SK-N-SH (cell line): Measurements from ENCODE around the gene PLEKHM3. TPM values are rescaled to one million over a fixed set of nuclear protein-coding genes. Genes with fewer than 3 reads are reported as not detected.
"Not testable (repeated sequence)": the region's sequence is repeated elsewhere in the genome, so short reads cannot be mapped to it uniquely, and the experiment has no call there.

Source experiments
- CTCF ChIA-PET: fragments of 300-600, 350-600 bp; formaldehyde crosslinking; extraction: SDS; loops from one replicate; lab custom pipeline; 2021; lab: Yijun Ruan, JAX
- POLR2A ChIA-PET: fragments of 350-600 bp; sonication (Branson Sonifier 250); formaldehyde crosslinking; extraction: SDS; loops from one replicate; lab custom pipeline; 2020; ENCODE audit warnings: antibody characterized with exemption, inconsistent platforms; lab: Yijun Ruan, JAX
- DNase-seq: peaks from one replicate; pipeline ENCODE4 v3.0.0; 2012
- H2AFZ ChIP-seq: fragments of 200-600 bp; sonication (generic); 2 replicates; pipeline ENCODE4 v1.8.1; 2016; ENCODE audit warnings: antibody characterized with exemption, mild to moderate bottlenecking, low read depth
- H3F3A ChIP-seq: fragments of 200-600 bp; sonication (generic); replicated peaks from 2 replicates; pipeline ENCODE3; 2016; ENCODE audit warnings: antibody characterized with exemption, mild to moderate bottlenecking; ENCODE audit not compliant: insufficient read depth
- H3K27ac ChIP-seq, 2 experiments: fragments of 200-500 bp in 1 of 2; fragments of 200-600 bp in 1 of 2; sonication (Bioruptor generic) in 1 of 2; sonication (generic), shearing (Covaris generic) in 1 of 2; 2 replicates each; pipeline versions ENCODE4 v1.5.1 to v1.6.1; 2014 to 2016; ENCODE audit warnings: low read depth in 2 of 2, inconsistent platforms in 1 of 2, low read length in 1 of 2, mild to moderate bottlenecking in 1 of 2, mixed read lengths in 1 of 2
- H3K27me3 ChIP-seq: fragments of 200-600 bp; sonication (generic), shearing (Covaris generic); 2 replicates; pipeline ENCODE4 v1.6.1; 2016; ENCODE audit warnings: mixed run types; ENCODE audit not compliant: insufficient read depth
- H3K36me3 ChIP-seq, 2 experiments: fragments of 200-500 bp in 1 of 2; fragments of 200-600 bp in 1 of 2; sonication (Bioruptor generic) in 1 of 2; sonication (generic) in 1 of 2; replicated peaks in 1 of 2; 2 replicates each; pipeline versions ENCODE3 to v1.5.1; 2014 to 2016; ENCODE audit warnings: low read length in 1 of 2, mild to moderate bottlenecking in 1 of 2; ENCODE audit not compliant: insufficient read depth in 2 of 2, control insufficient read depth in 1 of 2
- H3K4me1 ChIP-seq, 2 experiments: fragments of 200-500 bp in 1 of 2; fragments of 200-600 bp in 1 of 2; sonication (Bioruptor generic) in 1 of 2; sonication (generic), shearing (Covaris generic) in 1 of 2; 2 replicates each; pipeline versions ENCODE4 v1.5.1 to v1.6.1; 2014 to 2016; ENCODE audit warnings: low read depth in 1 of 2, low read length in 1 of 2, mixed run types in 1 of 2; ENCODE audit not compliant: insufficient read depth in 2 of 2, control insufficient read depth in 1 of 2
- H3K4me2 ChIP-seq: fragments of 200-600 bp; sonication (generic), shearing (Covaris generic); 2 replicates; pipeline ENCODE4 v1.6.1; 2017; ENCODE audit warnings: mixed run types
- H3K4me3 ChIP-seq, 2 experiments: fragments of 200-500 bp in 1 of 2; fragments of 200-600 bp in 1 of 2; sonication (Bioruptor generic) in 1 of 2; sonication (generic), shearing (Covaris generic) in 1 of 2; 2 replicates each; pipeline versions ENCODE4 v1.5.1 to v1.8.1; 2014 to 2016; ENCODE audit warnings: low read depth in 2 of 2, inconsistent platforms in 1 of 2, low read length in 1 of 2, mild to moderate bottlenecking in 1 of 2, mixed read lengths in 1 of 2, moderate library complexity in 1 of 2
- H3K79me2 ChIP-seq: fragments of 200-600 bp; sonication (generic); 2 replicates; pipeline ENCODE4 v1.8.1; 2017; ENCODE audit warnings: mild to moderate bottlenecking; ENCODE audit not compliant: insufficient read depth
- H3K9ac ChIP-seq: fragments of 200-600 bp; sonication (generic); 2 replicates; pipeline ENCODE4 v1.6.1; 2017; ENCODE audit warnings: mixed run types
- H3K9me2 ChIP-seq: fragments of 200-600 bp; sonication (generic); 2 replicates; pipeline ENCODE4 v1.6.1; 2017; ENCODE audit warnings: mixed run types
- H3K9me3 ChIP-seq: fragments of 200-600 bp; sonication (generic); 2 replicates; pipeline ENCODE4 v1.6.1; 2017; ENCODE audit warnings: mixed run types, mild to moderate bottlenecking, moderate library complexity
- H4K20me1 ChIP-seq: fragments of 200-600 bp; sonication (generic); 2 replicates; pipeline ENCODE4 v1.6.1; 2017; ENCODE audit warnings: mild to moderate bottlenecking, mixed run types; ENCODE audit not compliant: insufficient read depth
- ELF1 ChIP-seq: IDR thresholded peaks from 2 replicates; pipeline ENCODE4 v1.4.0; 2012
- EZH2phosphoT487 ChIP-seq: fragments of 200-600 bp; sonication (generic); IDR thresholded peaks from 2 replicates; pipeline ENCODE4 v1.6.1; 2017; ENCODE audit warnings: low read depth, mixed run types, mild to moderate bottlenecking, antibody characterized with exemption, moderate library complexity, borderline replicate concordance
- FOXJ3 ChIP-seq: sonication (generic); formaldehyde crosslinking; IDR thresholded peaks from 2 replicates; pipeline ENCODE4 v1.5.1; 2020; ENCODE audit warnings: mild to moderate bottlenecking, missing genetic modification reagents
- GABPA ChIP-seq: IDR thresholded peaks from 2 replicates; pipeline ENCODE4 v1.4.0; 2012; ENCODE audit warnings: low read depth, mild to moderate bottlenecking
- GATA2 ChIP-seq: sonication (generic); formaldehyde crosslinking; IDR thresholded peaks from 2 replicates; pipeline ENCODE4 v1.5.0; 2020; ENCODE audit warnings: mild to moderate bottlenecking, missing genetic modification reagents
- JUND ChIP-seq: IDR thresholded peaks from 2 replicates; pipeline ENCODE4 v1.4.0; 2012
- MEF2A ChIP-seq: IDR thresholded peaks from 2 replicates; pipeline ENCODE4 v1.4.0; 2012; ENCODE audit warnings: low read depth, borderline replicate concordance
- MXI1 ChIP-seq: IDR thresholded peaks from 2 replicates; pipeline ENCODE4 v1.6.1; 2012; ENCODE audit warnings: mild to moderate bottlenecking, low read depth, low read length, improper control_type of control experiment
- RAD21 ChIP-seq: IDR thresholded peaks from 2 replicates; pipeline ENCODE4 v1.6.1; 2012; ENCODE audit warnings: mild to moderate bottlenecking, low read length
- RCOR1 ChIP-seq: fragments of 150-350 bp; IDR thresholded peaks from 2 replicates; pipeline ENCODE4 v1.6.1; 2017; ENCODE audit warnings: antibody characterized with exemption, low read length
- REST ChIP-seq: IDR thresholded peaks from 2 replicates; pipeline ENCODE4 v1.6.1; 2012; ENCODE audit warnings: mild to moderate bottlenecking, low read depth, low read length, moderate library complexity
- RFX5 ChIP-seq: IDR thresholded peaks from 2 replicates; pipeline ENCODE4 v1.6.1; 2012; ENCODE audit warnings: mild to moderate bottlenecking, improper control_type of control experiment, low read length
- SIN3A ChIP-seq: IDR thresholded peaks from 2 replicates; pipeline ENCODE4 v1.6.1; 2012; ENCODE audit warnings: low read depth, mild to moderate bottlenecking, low read length, moderate library complexity, borderline replicate concordance
- TAF1 ChIP-seq: IDR thresholded peaks from 2 replicates; pipeline ENCODE4 v1.6.1; 2012; ENCODE audit warnings: low read depth, mild to moderate bottlenecking, low read length, moderate library complexity, borderline replicate concordance
- TCF12 ChIP-seq: IDR thresholded peaks from 2 replicates; pipeline ENCODE4 v1.4.0; 2012
- YY1 ChIP-seq: IDR thresholded peaks from 2 replicates; pipeline ENCODE4 v1.4.0; 2012; ENCODE audit warnings: low read depth, mild to moderate bottlenecking
- WGBS: methylation state at CpG from one replicate; pipeline ENCODE4 v1.1.6; 2017; ENCODE audit warnings: low lambda C conversion rate; 5-methylcytosine and 5-hydroxymethylcytosine counted together
- polyA plus RNA-seq, 3 experiments: library from polyadenylated mRNA; depleted of rRNA; stranded (reverse); fragments of >200 nt; gene quantifications; 2 replicates each; pipeline ENCODE4 v1.2.3, GENCODE V29; 2012
- TF ChIP-seq, protein P1 (sequence below): IDR thresholded peaks from 2 replicates; pipeline ENCODE4 v1.4.0; 2012; ENCODE audit warnings: low read depth, borderline replicate concordance
- TF ChIP-seq, protein P2 (sequence below): fragments of 200-600 bp; sonication (generic); IDR thresholded peaks from 2 replicates; pipeline ENCODE4 v1.6.1; 2017; ENCODE audit warnings: antibody characterized with exemption, mild to moderate bottlenecking, moderate library complexity
- TF ChIP-seq, protein P3 (sequence below): fragments of 150-350 bp; IDR thresholded peaks from 2 replicates; pipeline ENCODE4 v1.6.1; 2016; ENCODE audit warnings: mild to moderate bottlenecking, low read depth, low read length
- TF ChIP-seq, protein P4 (sequence below): IDR thresholded peaks from 2 replicates; pipeline ENCODE4 v1.4.0; 2012; ENCODE audit warnings: low read depth

PLEKHM3 gene
- polyA plus RNA-seq, 1 of the 3 experiments (the other 2 are of a cell fraction), result 1.9 TPM

GRCh38 chr2:207950063-207950760 lies 75.1 kb downstream of the PLEKHM3 start:
- no peaks in the 10 kb centered on the region for H3K9me2 ChIP-seq
- ChIA-PET CTCF (interaction anchor here (1.4 to 2.8 kb wide), 2 partner anchors 22 to 24 kb away, joined by 3 to 11 read pairs; no protein-coding TSS in a partner anchor), POLR2A (no interaction called here)
- WGBS, result 92% methylated on average over 7 of the region's 8 CpGs
- H3K9ac ChIP-seq, result no peak overlapping the region
- H3K9me3 ChIP-seq, result no peaks in the 10 kb centered on the region
- no peak overlapping the region for H3K27ac ChIP-seq
- no peaks in the 10 kb centered on the region for H3K27me3 ChIP-seq
- H3K4me2 ChIP-seq, result no peak overlapping the region
- DNase-seq, result no peak
- no peaks in the 10 kb centered on the region for H3K36me3 ChIP-seq
- no peaks in the 10 kb centered on the region for H4K20me1 ChIP-seq
- no peaks in the 10 kb centered on the region for H3F3A ChIP-seq
- no peak overlapping the region for H2AFZ ChIP-seq
- H3K4me3 ChIP-seq, result no peak overlapping the region
- H3K79me2 ChIP-seq, result no peaks in the 10 kb centered on the region
- H3K4me1 ChIP-seq, result peaks cover 0 to 5% of the 10 kb centered on the region in 2 experiments; a peak in 1 of 4 replicates
- TF ChIP-seq REST (no peak), RAD21 (no peak), RFX5 (no peak), TAF1 (no peak), GATA2 (CRISPR knock-in tag) (no peak), MEF2A (no peak), YY1 (no peak), EZH2phosphoT487 (no peak), MXI1 (no peak), SIN3A (no peak), TCF12 (no peak), FOXJ3 (CRISPR knock-in tag) (no peak), RCOR1 (no peak), GABPA (no peak), ELF1 (no peak), JUND (no peak)
- TF ChIP-seq, protein P1, sequence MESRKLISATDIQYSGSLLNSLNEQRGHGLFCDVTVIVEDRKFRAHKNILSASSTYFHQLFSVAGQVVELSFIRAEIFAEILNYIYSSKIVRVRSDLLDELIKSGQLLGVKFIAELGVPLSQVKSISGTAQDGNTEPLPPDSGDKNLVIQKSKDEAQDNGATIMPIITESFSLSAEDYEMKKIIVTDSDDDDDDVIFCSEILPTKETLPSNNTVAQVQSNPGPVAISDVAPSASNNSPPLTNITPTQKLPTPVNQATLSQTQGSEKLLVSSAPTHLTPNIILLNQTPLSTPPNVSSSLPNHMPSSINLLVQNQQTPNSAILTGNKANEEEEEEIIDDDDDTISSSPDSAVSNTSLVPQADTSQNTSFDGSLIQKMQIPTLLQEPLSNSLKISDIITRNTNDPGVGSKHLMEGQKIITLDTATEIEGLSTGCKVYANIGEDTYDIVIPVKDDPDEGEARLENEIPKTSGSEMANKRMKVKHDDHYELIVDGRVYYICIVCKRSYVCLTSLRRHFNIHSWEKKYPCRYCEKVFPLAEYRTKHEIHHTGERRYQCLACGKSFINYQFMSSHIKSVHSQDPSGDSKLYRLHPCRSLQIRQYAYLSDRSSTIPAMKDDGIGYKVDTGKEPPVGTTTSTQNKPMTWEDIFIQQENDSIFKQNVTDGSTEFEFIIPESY, result no peak
- TF ChIP-seq, protein P2, sequence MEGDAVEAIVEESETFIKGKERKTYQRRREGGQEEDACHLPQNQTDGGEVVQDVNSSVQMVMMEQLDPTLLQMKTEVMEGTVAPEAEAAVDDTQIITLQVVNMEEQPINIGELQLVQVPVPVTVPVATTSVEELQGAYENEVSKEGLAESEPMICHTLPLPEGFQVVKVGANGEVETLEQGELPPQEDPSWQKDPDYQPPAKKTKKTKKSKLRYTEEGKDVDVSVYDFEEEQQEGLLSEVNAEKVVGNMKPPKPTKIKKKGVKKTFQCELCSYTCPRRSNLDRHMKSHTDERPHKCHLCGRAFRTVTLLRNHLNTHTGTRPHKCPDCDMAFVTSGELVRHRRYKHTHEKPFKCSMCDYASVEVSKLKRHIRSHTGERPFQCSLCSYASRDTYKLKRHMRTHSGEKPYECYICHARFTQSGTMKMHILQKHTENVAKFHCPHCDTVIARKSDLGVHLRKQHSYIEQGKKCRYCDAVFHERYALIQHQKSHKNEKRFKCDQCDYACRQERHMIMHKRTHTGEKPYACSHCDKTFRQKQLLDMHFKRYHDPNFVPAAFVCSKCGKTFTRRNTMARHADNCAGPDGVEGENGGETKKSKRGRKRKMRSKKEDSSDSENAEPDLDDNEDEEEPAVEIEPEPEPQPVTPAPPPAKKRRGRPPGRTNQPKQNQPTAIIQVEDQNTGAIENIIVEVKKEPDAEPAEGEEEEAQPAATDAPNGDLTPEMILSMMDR, result no peak
- TF ChIP-seq, protein P3, sequence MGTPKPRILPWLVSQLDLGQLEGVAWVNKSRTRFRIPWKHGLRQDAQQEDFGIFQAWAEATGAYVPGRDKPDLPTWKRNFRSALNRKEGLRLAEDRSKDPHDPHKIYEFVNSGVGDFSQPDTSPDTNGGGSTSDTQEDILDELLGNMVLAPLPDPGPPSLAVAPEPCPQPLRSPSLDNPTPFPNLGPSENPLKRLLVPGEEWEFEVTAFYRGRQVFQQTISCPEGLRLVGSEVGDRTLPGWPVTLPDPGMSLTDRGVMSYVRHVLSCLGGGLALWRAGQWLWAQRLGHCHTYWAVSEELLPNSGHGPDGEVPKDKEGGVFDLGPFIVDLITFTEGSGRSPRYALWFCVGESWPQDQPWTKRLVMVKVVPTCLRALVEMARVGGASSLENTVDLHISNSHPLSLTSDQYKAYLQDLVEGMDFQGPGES, result no peak
- TF ChIP-seq, protein P4, sequence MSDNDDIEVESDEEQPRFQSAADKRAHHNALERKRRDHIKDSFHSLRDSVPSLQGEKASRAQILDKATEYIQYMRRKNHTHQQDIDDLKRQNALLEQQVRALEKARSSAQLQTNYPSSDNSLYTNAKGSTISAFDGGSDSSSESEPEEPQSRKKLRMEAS, result no peak

DNA sequence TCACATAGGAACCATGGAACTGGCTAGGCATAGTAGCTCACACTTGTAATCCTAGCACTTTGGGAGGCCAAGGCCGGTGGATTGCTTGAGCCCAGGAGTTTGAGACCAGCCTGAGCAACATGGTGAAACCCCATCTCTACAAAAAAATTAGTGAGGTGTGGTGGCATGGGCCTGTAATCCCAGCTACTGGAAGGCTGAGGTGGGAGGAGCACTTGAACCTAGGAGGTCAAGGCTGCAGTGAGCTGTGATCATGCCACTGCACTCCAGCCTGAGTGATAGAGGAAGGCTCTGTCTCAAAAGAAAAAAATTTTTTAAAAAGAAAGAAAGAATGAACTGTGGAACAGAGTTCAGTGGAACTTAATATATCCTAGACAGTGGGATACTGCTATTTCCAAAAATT lies 76.1 kb downstream of the PLEKHM3 start:
- CTCF ChIA-PET, result interaction anchor here (0.6 to 2.8 kb wide), 2 partner anchors 23 to 178 kb away, joined by 3 to 11 read pairs; no protein-coding TSS in a partner anchor
- H3K9me3 ChIP-seq, H3K36me3 ChIP-seq, H4K20me1 ChIP-seq, H3K27me3 ChIP-seq, H3K4me3 ChIP-seq, H3K9ac ChIP-seq, H3K4me2 ChIP-seq, H2AFZ ChIP-seq, H3F3A ChIP-seq, H3K79me2 ChIP-seq, POLR2A ChIA-PET, H3K4me1 ChIP-seq, DNase-seq, H3K27ac ChIP-seq, H3K9me2 ChIP-seq: not testable (repeated sequence)
- 100% methylated on average over 1 of the region's 1 CpG for WGBS
